ENCODE results near the gene FAM53B.

DNA sequence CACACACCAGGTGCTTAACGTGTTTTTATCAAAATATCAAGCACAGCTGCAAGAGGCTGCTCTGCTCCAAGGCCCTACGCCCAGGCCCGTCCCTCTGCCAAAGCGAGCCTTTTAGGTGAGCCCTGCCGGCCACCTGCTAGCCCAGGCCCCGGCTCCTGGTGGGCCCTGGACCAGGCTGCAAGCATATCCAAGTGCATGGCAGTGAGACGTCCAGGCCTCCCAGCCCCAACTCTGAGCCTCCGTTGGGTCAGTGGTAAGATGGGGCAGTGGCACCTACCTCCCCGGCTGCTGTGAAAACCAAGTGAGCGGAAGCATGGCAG lies 146.4 kb downstream of the FAM53B start:
- no peak for TF ChIP-seq EP300 (IDR thresholded peaks at IDR 0.05)
- TF ChIP-seq, protein P1, sequence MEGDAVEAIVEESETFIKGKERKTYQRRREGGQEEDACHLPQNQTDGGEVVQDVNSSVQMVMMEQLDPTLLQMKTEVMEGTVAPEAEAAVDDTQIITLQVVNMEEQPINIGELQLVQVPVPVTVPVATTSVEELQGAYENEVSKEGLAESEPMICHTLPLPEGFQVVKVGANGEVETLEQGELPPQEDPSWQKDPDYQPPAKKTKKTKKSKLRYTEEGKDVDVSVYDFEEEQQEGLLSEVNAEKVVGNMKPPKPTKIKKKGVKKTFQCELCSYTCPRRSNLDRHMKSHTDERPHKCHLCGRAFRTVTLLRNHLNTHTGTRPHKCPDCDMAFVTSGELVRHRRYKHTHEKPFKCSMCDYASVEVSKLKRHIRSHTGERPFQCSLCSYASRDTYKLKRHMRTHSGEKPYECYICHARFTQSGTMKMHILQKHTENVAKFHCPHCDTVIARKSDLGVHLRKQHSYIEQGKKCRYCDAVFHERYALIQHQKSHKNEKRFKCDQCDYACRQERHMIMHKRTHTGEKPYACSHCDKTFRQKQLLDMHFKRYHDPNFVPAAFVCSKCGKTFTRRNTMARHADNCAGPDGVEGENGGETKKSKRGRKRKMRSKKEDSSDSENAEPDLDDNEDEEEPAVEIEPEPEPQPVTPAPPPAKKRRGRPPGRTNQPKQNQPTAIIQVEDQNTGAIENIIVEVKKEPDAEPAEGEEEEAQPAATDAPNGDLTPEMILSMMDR (IDR thresholded peaks at IDR 0.05), result no peak
- no peak for TF ChIP-seq POLR2AphosphoS5 (IDR thresholded peaks at IDR 0.05)
- TF ChIP-seq POLR2A (IDR thresholded peaks at IDR 0.05), result no peak
